Cerebellar nuclear complex (tissue), 1 donor: ENCODE results near the gene PRKAR2A.

Source experiments
- DNase-seq, 2 experiments: peaks; one replicate each; lab custom pipeline; 2025; lab: John Stamatoyannopoulos, UW

Gene PRKAR2A

GRCh38 chr3:48847504-48848423 is at the start of gene PRKAR2A:
Gene PRKAR2A, minus strand, starts transcription at chr3:48847874. Its CDS starts 278 bp downstream, at chr3:48847596.
- DNase-seq = peak in 1 of 2 experiments; percentile 83

GRCh38 chr3:48896936-48897335 is 49.3 kb upstream of the PRKAR2A start:
- DNase-seq = no peak

GRCh38 chr3:48894516-48894915 is 46.8 kb upstream of the PRKAR2A start:
- no peak for DNase-seq

GRCh38 chr3:48891606-48892005 is 43.9 kb upstream of the PRKAR2A start:
- no peak for DNase-seq

DNA sequence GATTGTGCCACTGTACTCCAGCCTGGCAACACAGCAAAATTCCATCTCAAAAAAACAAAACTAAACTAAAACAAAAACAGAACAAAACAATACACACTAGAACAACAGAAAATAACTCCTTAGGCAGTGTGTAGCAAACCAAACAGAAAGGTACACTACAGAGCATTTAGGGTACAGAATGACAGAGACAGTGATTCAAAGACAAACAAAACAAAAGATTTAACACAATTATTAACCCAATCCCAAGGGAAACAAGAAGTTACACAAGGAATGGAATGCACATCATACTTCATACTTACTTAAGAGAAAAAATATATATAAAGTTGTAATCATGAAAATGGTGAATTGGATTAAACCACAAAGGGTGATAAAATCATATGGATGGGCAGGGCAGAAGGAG is 38.1 kb upstream of the PRKAR2A start:
- DNase-seq = no peak

- DNase-seq = no peak
Observed at GRCh38 chr3:48881652-48882114, 34.0 kb upstream of the PRKAR2A start.

DNA sequence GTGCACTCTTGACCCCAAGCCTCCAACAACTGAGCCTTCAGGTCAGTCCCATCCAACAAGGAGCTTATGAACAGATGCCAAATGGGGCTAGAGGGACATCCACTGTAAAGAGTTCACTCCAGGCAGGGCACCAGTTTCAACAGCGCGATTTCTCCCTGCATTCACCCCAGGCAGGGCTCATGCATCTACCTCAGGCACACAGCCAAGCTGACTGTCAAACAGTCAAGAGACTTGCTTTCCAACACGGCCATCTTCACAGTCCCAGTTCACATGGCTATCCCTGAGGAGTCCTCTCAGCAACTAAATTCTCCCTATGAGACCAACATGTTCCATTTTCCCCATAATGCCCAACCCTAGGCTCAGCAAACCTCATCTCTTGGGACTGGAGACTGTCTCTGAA is 33.3 kb upstream of the PRKAR2A start:
- DNase-seq = no peak

- no peak for DNase-seq
Observed at GRCh38 chr3:48879994-48880377, 32.3 kb upstream of the PRKAR2A start.

- DNase-seq = no peak
Observed at GRCh38 chr3:48879307-48879993, 31.8 kb upstream of the PRKAR2A start.

GRCh38 chr3:48877671-48878070 is 30.0 kb upstream of the PRKAR2A start:
- no peak for DNase-seq

DNA sequence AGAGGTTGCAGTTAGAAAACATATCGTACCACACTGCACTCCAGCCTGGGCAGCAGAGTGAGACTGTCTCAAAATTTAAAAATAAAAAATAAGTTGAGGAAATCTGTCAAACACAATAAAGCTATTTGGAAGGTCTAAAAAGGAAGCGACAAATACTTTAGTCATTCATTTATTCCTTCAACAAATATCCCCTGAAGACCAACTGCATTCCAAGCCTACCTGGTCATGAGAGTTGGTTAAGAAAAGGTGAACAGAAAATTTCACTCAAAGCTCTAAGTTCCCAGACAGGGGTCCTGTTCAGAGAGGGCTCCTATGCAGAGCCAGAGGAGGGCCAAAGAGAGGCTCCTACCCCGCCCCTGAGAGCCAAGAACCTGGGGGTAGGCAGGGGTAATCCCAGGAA is 15.4 kb upstream of the PRKAR2A start:
- DNase-seq = no peak

- DNase-seq = no peak
Observed at GRCh38 chr3:48859206-48859605, 11.5 kb upstream of the PRKAR2A start.

DNA sequence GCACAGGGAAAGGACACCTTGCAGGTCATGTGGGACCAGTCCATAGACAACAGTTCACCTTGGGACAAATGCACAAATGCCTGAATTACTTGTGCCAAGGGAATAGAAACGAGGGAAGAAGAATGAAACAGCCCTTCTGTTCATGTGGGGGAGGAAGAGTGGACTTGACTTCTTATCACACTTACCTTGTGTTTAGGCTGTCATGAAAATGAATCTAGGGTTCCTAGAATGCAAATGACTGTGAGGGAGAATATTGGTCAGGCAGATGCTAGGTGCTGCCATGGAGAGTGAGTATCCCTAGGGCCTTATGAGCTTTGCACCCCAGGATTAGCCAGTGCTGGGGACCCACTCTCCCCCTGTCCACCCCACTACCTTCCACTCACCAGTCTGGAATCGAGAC is 11.0 kb upstream of the PRKAR2A start:
- DNase-seq = no peak

DNA sequence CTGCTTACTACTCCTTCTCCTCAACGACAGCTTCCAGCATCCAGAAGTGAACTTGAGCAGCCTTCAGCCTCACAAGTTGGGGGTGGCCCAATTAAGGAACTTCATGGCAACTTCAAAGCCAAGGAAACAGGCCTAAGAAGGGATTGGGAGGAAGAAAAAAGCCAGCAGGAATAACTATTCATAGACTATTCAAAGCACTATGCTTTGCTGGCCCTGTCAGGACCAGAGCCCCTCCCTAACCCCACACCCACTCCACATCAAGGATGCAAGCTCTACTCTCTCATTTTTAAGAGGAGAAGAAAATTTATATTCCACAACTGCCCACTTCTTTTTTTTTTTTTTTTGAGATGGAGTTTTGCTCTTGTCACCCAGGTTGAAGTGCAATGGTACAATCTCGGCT is 10.0 kb upstream of the PRKAR2A start:
- DNase-seq = no peak

DNA sequence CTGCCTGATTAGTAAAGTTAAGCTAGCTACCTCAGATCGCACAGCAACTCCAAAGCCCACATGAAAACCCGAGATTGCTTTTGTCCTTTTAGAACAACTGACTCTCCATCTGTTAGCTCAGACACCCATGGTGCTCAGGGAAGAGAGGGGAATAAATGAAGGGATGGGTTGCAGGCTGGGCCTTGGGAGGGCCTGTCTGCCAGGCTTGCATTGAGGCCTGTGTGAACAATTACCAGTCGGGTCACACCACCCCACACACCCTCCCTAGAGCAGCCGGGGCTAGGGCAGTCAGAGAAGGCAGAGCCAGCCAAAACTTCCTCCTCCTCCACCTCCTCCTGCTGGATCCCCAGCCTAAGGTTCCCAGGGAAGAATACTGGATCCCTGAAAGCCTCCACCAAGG is 8.8 kb upstream of the PRKAR2A start:
- no peak for DNase-seq

DNA sequence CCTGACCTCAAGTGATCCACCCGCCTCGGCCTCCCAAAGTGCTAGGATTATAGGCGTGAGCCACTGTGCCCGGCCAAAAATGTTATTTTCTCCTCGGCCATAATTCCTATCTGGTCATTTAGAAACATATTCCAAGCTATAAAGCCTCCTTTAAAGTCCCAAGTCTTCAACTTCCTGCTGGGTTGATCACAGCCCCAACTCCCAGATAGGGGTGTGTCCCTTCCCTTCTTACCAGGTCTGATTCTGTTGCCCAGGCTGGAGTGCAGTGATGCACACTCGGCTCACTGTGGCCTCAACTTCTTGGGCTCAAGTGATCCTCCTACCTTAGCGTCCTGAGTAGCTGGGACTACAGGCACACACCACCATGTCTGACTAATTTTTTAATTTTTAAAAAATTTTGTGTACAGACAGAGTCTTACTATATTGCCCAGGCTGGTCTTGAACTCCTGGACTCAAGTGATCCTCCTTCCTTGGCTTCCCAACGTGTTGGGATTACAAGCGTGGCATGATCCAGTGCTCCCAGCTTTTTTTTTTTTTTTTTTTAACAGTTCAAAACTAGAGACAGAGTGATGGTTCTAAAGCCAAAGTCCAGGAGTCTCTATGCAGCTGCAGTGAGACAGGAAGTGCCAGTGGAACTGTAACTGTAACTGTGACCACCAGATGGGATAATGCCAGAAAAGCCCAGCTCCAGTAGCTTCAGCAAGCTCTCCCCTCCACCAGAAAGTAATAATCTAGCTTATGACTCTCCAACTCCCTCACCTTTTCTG is 8.2 kb upstream of the PRKAR2A start:
- no peak for DNase-seq

DNA sequence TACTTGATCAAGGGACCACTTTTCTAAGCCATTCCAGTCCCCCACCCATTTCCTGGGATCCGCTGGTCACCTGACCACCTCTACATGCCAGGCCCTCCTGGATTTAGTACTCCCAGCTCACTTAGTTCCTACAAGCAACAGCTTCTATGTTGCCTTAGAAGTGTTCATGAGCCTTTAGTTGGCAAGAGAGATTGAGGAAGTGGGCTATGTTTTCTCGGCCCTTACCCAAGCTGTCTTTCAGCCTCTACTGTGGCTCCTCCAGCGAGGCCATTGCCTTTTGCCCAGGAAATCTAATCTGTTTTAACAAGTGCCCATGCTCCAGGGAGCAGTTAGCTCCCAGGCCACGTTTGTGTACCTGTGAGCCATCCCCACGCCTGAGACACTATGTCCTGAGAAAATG is 4.5 kb upstream of the PRKAR2A start:
- no peak for DNase-seq

GRCh38 chr3:48851407-48851806 is 3.7 kb upstream of the PRKAR2A start:
- DNase-seq = no peak

GRCh38 chr3:48848816-48849515 is 1.3 kb upstream of the PRKAR2A start:
- no peak for DNase-seq

- peak in 1 of 2 experiments; percentile 26 for DNase-seq
Observed at GRCh38 chr3:48847053-48847503, 596 bp downstream of the PRKAR2A start.

DNA sequence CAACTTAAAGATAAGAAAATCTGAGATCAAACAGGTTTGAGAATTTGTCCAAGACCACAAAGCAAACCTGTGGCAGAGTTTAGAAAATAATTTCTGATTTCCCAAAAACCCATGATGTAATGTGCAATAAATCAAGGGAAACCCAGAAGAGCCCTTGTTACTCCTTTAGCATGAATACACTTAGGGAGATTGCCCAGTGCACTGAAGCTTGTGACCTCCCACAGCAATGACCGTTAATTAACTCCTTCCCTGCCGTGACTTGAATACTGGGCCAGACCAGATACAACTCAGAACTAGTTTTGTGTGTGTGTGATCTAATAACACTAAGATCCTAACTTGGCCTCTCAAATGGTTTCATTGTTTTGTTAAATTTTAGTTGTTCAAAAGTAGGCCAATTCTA is 2.5 kb downstream of the PRKAR2A start:
- DNase-seq = no peak

DNA sequence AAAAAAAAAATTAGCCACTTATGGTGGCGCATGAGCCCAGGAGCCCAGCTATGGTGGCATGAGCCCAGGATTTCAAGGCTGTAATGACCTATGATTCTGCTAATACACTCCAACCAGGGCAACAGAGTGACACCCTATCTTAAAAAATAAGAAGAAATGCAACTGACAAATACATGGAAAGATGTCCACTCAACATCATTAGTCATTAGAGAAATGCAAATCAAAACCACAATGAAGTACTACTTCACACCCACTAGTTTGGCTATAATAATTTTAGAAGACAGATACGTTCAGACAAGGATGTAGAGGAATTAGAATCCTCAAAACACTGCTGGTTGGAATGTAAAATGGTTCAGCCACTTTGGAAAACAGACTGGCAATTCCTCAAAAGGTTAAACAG is 10.5 kb downstream of the PRKAR2A start:
- no peak for DNase-seq
